Stimulated activated CD8-positive, alpha-beta memory T cell treated with anti-CD3 and anti-CD28 coated beads, Interleukin-4, amount 100 ng/mL, for 48 hours (primary cell): ENCODE measurements around the gene AKNA.
A peak's percentile ranks its signal among the peaks of the same experiment; 100 is the strongest.
"Not testable (repeated sequence)": the region's sequence is repeated elsewhere in the genome, so short reads cannot be mapped to it uniquely, and the experiment has no call there.

Source experiments
- DNase-seq: peaks from one replicate; pipeline ENCODE4 v3.0.0-alpha.2; 2020

Gene AKNA

GRCh38 chr9:114335745-114336144 is 52.0 kb downstream of the AKNA start:
- DNase-seq, result no peak

GRCh38 chr9:114334490-114334889 is 53.3 kb downstream of the AKNA start:
- DNase-seq, result no peak

GRCh38 chr9:114333718-114334117 is 54.1 kb downstream of the AKNA start:
- DNase-seq, result not testable (repeated sequence)

- DNase-seq, result not testable (repeated sequence)
Observed at GRCh38 chr9:114332474-114333040, 55.2 kb downstream of the AKNA start.

GRCh38 chr9:114331229-114332195 is 56.3 kb downstream of the AKNA start:
- not testable (repeated sequence) for DNase-seq

GRCh38 chr9:114330636-114331035 is 57.1 kb downstream of the AKNA start:
- no peak for DNase-seq

GRCh38 chr9:114329625-114330022 is 58.2 kb downstream of the AKNA start, which contains the start of gene ORM2:
TSS of gene ORM2 (plus strand) at chr9:114329869. CDS start at chr9:114329905, 36 bp downstream.
- not testable (repeated sequence) for DNase-seq

GRCh38 chr9:114328937-114329624 is 58.7 kb downstream of the AKNA start:
- not testable (repeated sequence) for DNase-seq

GRCh38 chr9:114328357-114328820 is 59.4 kb downstream of the AKNA start:
- not testable (repeated sequence) for DNase-seq

- no peak for DNase-seq
Observed at GRCh38 chr9:114327749-114328148, 60.0 kb downstream of the AKNA start.

GRCh38 chr9:114325684-114326254 is 62.0 kb downstream of the AKNA start:
- not testable (repeated sequence) for DNase-seq

- not testable (repeated sequence) for DNase-seq
Observed at GRCh38 chr9:114324965-114325364, 62.8 kb downstream of the AKNA start.

- no peak for DNase-seq
Observed at GRCh38 chr9:114324492-114324891, 63.3 kb downstream of the AKNA start.

GRCh38 chr9:114323849-114324248 is 63.9 kb downstream of the AKNA start:
- DNase-seq, result not testable (repeated sequence)

- not testable (repeated sequence) for DNase-seq
Observed at GRCh38 chr9:114322831-114323531, 64.8 kb downstream of the AKNA start, which contains the start of gene ORM1. TSS of gene ORM1 (plus strand) at chr9:114323098. CDS start at chr9:114323134, 36 bp downstream.

GRCh38 chr9:114322160-114322818 is 65.5 kb downstream of the AKNA start:
- DNase-seq, result not testable (repeated sequence)

GRCh38 chr9:114321759-114322158 is 66.0 kb downstream of the AKNA start:
- peak; percentile 55 for DNase-seq

- DNase-seq, result not testable (repeated sequence)
Observed at GRCh38 chr9:114320710-114321109, 67.1 kb downstream of the AKNA start.

- DNase-seq, result no peak
Observed at GRCh38 chr9:114319147-114319546, 68.6 kb downstream of the AKNA start.

GRCh38 chr9:114318416-114318815 is 69.4 kb downstream of the AKNA start:
- DNase-seq, result no peak

- DNase-seq, result peak; percentile 14
Observed at GRCh38 chr9:114317665-114318357, 70.0 kb downstream of the AKNA start.
